Measurements from ENCODE around the gene MPC2. TPM values are rescaled to one million over a fixed set of nuclear protein-coding genes. Genes with fewer than 3 reads are reported as not detected.
"Not testable (repeated sequence)": the region's sequence is repeated elsewhere in the genome, so short reads cannot be mapped to it uniquely, and the experiment has no call there.

Gene MPC2
- total RNA-seq, 1 donor from 2014 or later: 221 TPM

- intact Hi-C loops (cut with DNase I): no loop called here
- DNase-seq (no peak), ATAC-seq (ENCODE audit: poor library complexity) (no peak)
Measured at GRCh38 chr1:167878372-167879160, 58.3 kb downstream of the MPC2 start.

DNA sequence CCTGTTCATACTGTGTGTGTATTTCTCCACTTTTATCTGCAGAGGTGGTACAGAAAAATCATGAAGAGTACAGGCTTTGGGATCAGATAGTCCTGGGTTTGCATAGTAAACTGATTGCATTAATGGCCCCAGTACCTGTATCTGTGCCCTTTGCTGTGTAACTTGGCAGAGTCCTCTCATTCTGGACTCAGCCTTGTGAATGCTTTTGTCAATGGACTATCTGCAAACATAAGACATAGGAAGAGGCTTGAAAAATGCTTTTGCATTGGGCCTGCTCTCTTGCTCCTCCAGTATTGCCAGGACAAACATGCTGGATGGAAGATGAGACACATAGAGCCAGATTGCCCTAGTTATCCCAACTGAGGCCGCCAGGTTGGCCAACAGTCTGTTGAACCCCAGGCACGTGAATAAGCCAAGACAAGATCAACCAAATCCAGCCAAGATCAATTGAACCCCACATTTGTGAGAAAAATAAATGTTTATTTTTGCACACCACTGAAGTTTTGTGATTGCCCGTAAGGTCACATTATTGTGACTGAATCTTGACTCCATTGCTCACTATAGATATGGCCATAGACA is 60.2 kb downstream of the MPC2 start:
- intact Hi-C loops (cut with DNase I): no loop called here
- DNase-seq (no peak), ATAC-seq (ENCODE audit: poor library complexity) (no peak)

- DNase-seq: no peak
- ATAC-seq (ENCODE audit: poor library complexity): no peak
- intact Hi-C loops (cut with DNase I): no loop called here
Measured at GRCh38 chr1:167871331-167871730, 65.5 kb downstream of the MPC2 start.

GRCh38 chr1:167869157-167870001 is 67.5 kb downstream of the MPC2 start:
- ATAC-seq (ENCODE audit: poor library complexity); DNase-seq; intact Hi-C loops (cut with DNase I): not testable (repeated sequence)

DNA sequence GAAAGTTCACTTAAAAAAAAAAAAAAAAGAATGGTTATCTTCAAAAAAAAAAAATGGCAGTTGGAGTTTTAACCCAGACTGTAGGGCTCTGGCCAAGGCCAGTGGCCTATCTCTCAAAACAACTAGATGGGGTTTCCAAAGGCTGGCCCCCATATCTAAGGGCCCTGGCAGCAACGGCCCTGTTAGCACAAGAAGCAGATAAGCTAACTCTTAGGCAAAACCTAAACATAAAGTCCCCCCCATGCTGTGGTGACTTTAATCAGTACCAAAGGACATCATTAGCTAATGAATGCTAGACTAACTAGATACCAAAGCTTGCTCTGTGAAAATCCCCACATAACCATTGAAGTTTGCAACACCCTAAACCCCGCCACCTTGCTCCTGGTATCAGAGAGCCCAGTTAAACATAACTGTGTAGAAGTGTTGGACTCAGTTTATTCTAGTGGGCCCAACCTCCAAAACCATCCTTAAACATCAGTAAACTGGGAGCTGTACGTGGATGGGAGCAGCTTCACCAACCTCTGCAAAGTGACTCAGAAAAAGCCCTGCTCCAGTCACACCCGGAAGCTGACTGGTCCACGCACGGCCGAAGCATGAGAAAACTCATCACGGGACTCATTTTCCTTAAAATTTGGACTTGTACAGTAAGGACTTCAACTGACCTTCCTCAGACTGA is 70.0 kb downstream of the MPC2 start:
- ATAC-seq (ENCODE audit: poor library complexity); intact Hi-C loops (cut with DNase I); DNase-seq: not testable (repeated sequence)

Other genes with a start within 250 kb of the MPC2 start
- 34.4 TPM for gene MPZL1, start 215.1 kb downstream of the MPC2 start, total RNA-seq
- 0.05 TPM for gene ADCY10, start 22.9 kb downstream of the MPC2 start, total RNA-seq
- 224 TPM for gene DCAF6, start 389 bp downstream of the MPC2 start, total RNA-seq
- 3.1 TPM for gene GPR161, start 199.9 kb upstream of the MPC2 start, total RNA-seq
- gene TIPRL, start 241.9 kb upstream of the MPC2 start, total RNA-seq: 23.6 TPM